ENCODE results near the gene MYH6. TPM values are rescaled to one million over a fixed set of nuclear protein-coding genes. Genes with fewer than 3 reads are reported as not detected.

Gene MYH6
- total RNA-seq, 4 donors from 2014 or later: not detected

GRCh38 chr14:23423657-23424056 is 15.6 kb upstream of the MYH6 start:
- TF ChIP-seq CTCF (IDR thresholded peaks at IDR 0.05; ENCODE audit: low read depth): no peak

GRCh38 chr14:23421594-23421993 is 13.5 kb upstream of the MYH6 start:
- no peak for TF ChIP-seq CTCF (IDR thresholded peaks at IDR 0.05; ENCODE audit: low read depth)

DNA sequence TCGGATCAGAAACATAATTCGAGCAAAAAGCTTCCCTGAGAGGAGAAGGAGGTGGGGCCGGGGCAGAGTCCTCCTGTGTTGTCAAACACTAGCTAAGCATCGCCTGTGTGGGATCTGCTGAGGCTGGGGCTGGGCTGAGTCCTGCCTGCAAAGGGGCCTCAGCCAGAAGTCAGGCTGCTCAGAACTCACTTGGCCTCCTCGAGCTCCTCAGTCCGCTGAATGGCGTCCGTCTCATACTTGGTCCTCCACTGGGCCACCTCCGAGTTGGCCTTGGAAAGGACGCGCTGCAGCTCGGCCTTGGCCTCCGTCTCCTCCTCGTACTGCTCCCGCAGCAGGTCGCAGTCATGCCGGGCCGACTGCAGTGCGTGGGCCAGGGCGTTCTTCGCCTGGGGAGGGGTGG is 9.9 kb upstream of the MYH6 start:
- no peak for TF ChIP-seq CTCF (IDR thresholded peaks at IDR 0.05; ENCODE audit: low read depth)

- TF ChIP-seq CTCF (IDR thresholded peaks at IDR 0.05; ENCODE audit: low read depth): no peak
These were observed 8.7 kb upstream of the MYH6 start for GRCh38 chr14:23416801-23417200.

GRCh38 chr14:23415821-23416778 is 8.0 kb upstream of the MYH6 start:
- TF ChIP-seq CTCF (IDR thresholded peaks at IDR 0.05; ENCODE audit: low read depth): no peak

GRCh38 chr14:23414906-23415820 is 7.1 kb upstream of the MYH6 start:
- TF ChIP-seq CTCF (IDR thresholded peaks at IDR 0.05; ENCODE audit: low read depth): no peak

DNA sequence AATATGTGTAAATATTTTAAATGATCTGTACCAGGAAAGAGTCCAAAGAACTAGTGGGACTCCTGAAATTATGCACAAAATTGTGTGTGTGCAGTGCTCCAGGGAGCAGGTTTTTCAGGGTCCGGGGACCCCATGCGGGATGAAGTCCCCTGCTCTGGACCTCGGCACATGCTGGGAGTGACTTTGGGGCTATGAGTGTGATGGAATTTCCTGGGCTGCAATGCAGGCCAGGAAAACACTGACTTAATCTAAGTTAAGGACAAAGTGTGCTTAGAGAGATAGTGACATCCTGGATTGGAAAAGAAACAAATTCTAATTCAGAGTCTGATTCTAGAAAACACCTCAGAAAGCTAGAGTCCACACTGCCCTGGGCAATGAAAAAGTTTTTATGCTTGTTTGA is 6.2 kb upstream of the MYH6 start:
- no peak for TF ChIP-seq CTCF (IDR thresholded peaks at IDR 0.05; ENCODE audit: low read depth)
